Measurements from ENCODE around the gene HSPB3.

Gene HSPB3

DNA sequence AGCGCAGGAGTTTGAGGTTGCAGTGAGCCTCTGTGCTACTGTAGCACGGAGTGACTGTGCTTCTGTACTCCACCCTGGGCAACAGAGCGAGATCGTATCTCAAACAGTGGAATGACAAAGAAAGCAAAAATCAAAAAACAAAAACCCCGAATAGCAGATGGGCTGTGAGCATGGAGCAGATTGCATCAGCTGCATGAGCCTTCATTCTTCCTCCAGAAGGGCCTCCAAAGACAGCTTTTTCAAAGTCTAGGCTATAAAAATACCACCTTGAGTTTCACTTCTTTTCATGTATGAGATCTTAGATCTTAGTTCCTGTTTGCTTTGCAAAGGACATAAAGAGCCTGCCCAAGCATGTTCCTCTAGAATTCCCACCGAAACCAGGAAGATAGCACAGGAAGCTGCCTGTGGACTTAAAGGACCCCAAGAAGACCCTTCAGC lies 15.0 kb upstream of the HSPB3 start:
- Histone ChIP-seq H4K8ac (ENCODE audit: low read depth, low read length) (no peak overlapping the region), H3K27ac (replicated peaks; ENCODE audit: low read length) (no peak overlapping the region)
- no CpG with 5 or more reads among the region's 6 CpGs for WGBS, 2 donors (ENCODE audit: extremely low coverage in 2 of 2, insufficient read length in 2 of 2, insufficient replicate concordance in 1 of 2)

DNA sequence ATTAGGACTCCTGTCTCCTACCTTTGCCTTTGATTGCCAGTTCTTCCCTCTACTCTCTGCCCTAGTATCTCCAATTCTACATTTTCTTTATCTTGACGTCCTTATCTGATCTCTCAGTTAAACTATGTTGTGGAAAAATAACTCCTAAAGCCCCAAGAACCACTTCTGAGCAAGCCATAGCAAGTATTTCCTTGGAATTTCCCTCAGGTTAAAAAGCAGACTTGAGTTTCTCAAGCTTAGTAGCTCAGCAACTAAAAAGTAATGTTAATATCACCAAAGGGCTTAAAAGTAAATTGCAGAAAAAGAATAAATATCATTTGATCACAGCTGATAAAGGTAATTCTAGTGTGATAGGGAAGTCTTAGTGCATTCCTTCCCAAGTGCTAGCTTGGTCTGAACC lies 13.2 kb upstream of the HSPB3 start:
- Histone ChIP-seq H3K4me3 (ENCODE audit: low read length in 2 of 2) (no peak overlapping the region), H3K9ac (ENCODE audit: low read depth, low read length, poor library complexity) (no peak overlapping the region), H3K23ac (ENCODE audit: low read depth, low read length, poor library complexity) (no peak overlapping the region), H4K91ac (ENCODE audit: low read depth, low read length, poor library complexity) (no peak overlapping the region), H3K4ac (ENCODE audit: low read length) (no peak overlapping the region), H3K79me1 (ENCODE audit: low read depth, low read length) (no peaks in the 10 kb centered on the region), H3K36me3 (replicated peaks in 1 of 2; ENCODE audit: control insufficient read depth in 2 of 2, insufficient read depth in 2 of 2, low read length in 2 of 2) (no peaks in the 10 kb centered on the region), H3K27ac (replicated peaks; ENCODE audit: low read length) (no peak overlapping the region), H3K18ac (ENCODE audit: low read length) (no peak overlapping the region), H3K4me2 (ENCODE audit: insufficient read depth, low read length, poor library complexity, severe bottlenecking) (no peak overlapping the region), H2BK15ac (ENCODE audit: low read length) (no peak overlapping the region), H3K27me3 (ENCODE audit: control insufficient read depth in 3 of 3, insufficient read depth in 3 of 3, low read depth in 1 of 3, low read length in 3 of 3) (no peaks in the 10 kb centered on the region), H3K4me1 (ENCODE audit: control insufficient read depth in 2 of 2, insufficient read depth in 1 of 2, low read depth in 1 of 2, low read length in 2 of 2) (no peaks in the 10 kb centered on the region), H3K14ac (ENCODE audit: low read length) (no peak overlapping the region), H4K8ac (ENCODE audit: low read depth, low read length) (no peak overlapping the region), H2AFZ (ENCODE audit: low read length) (no peak overlapping the region), H2AK5ac (ENCODE audit: low read depth, low read length) (no peak overlapping the region), H2BK12ac (ENCODE audit: low read length) (no peak overlapping the region), H3K9me3 (replicated peaks in 1 of 2; ENCODE audit: control insufficient read depth in 2 of 2, insufficient read depth in 1 of 2, low read depth in 1 of 2, low read length in 2 of 2) (no peaks in the 10 kb centered on the region), H2BK120ac (ENCODE audit: low read depth, low read length) (no peak overlapping the region), H2BK5ac (ENCODE audit: low read length) (no peak overlapping the region)
- no peak for DNase-seq (ENCODE audit: low spot score)
- WGBS, 2 donors (ENCODE audit: extremely low coverage in 2 of 2, insufficient read length in 2 of 2, insufficient replicate concordance in 1 of 2): no CpG with 5 or more reads among the region's 1 CpG

More for the DNA sequence above, 15.0 kb upstream of the HSPB3 start:
- Histone ChIP-seq H2BK12ac (ENCODE audit: low read length) (no peak overlapping the region), H3K4me2 (ENCODE audit: insufficient read depth, low read length, poor library complexity, severe bottlenecking) (no peak overlapping the region), H2BK5ac (ENCODE audit: low read length) (no peak overlapping the region), H3K23ac (ENCODE audit: low read depth, low read length, poor library complexity) (no peak overlapping the region), H3K4me1 (ENCODE audit: control insufficient read depth in 2 of 2, insufficient read depth in 1 of 2, low read depth in 1 of 2, low read length in 2 of 2) (no peaks in the 10 kb centered on the region), H2AFZ (ENCODE audit: low read length) (no peak overlapping the region), H3K9me3 (replicated peaks in 1 of 2; ENCODE audit: control insufficient read depth in 2 of 2, insufficient read depth in 1 of 2, low read depth in 1 of 2, low read length in 2 of 2) (no peaks in the 10 kb centered on the region), H3K36me3 (replicated peaks in 1 of 2; ENCODE audit: control insufficient read depth in 2 of 2, insufficient read depth in 2 of 2, low read length in 2 of 2) (no peaks in the 10 kb centered on the region), H3K27me3 (ENCODE audit: control insufficient read depth in 3 of 3, insufficient read depth in 3 of 3, low read depth in 1 of 3, low read length in 3 of 3) (no peaks in the 10 kb centered on the region), H2AK5ac (ENCODE audit: low read depth, low read length) (no peak overlapping the region), H3K18ac (ENCODE audit: low read length) (no peak overlapping the region), H3K14ac (ENCODE audit: low read length) (no peak overlapping the region), H2BK15ac (ENCODE audit: low read length) (no peak overlapping the region), H3K4me3 (ENCODE audit: low read length in 2 of 2) (no peak overlapping the region), H2BK120ac (ENCODE audit: low read depth, low read length) (no peak overlapping the region), H4K91ac (ENCODE audit: low read depth, low read length, poor library complexity) (no peak overlapping the region), H3K9ac (ENCODE audit: low read depth, low read length, poor library complexity) (no peak overlapping the region), H3K4ac (ENCODE audit: low read length) (no peak overlapping the region), H3K79me1 (ENCODE audit: low read depth, low read length) (no peaks in the 10 kb centered on the region)
- DNase-seq (ENCODE audit: low spot score): no peak

DNA sequence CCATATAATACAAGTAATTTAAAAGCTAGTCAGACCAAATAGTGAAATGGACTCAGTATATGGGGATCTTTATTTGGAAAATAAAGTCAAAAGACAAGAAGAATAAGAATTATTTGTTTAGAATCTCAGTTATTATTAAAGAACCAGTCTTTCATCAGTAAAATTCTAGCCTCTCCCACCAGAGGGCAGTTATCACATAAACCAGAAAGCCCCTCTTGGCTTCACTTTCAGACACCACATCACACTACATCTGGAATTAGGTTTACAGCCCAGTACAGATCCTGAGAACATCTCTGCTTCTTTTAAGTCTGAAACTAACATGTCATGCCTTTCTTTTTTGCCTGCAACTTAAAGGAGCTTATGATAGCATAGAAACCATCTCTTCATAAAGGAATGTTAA lies 12.2 kb upstream of the HSPB3 start:
- H3K18ac ChIP-seq (ENCODE audit: low read length): no peak overlapping the region
- no peak overlapping the region for H2BK5ac ChIP-seq (ENCODE audit: low read length)
- H3K4ac ChIP-seq (ENCODE audit: low read length): no peak overlapping the region
- H3K27ac ChIP-seq (replicated peaks; ENCODE audit: low read length): no peak overlapping the region
- no peak overlapping the region for H3K4me2 ChIP-seq (ENCODE audit: insufficient read depth, low read length, poor library complexity, severe bottlenecking)
- H2BK120ac ChIP-seq (ENCODE audit: low read depth, low read length): no peak overlapping the region
- H3K9ac ChIP-seq (ENCODE audit: low read depth, low read length, poor library complexity): no peak overlapping the region
- no peaks in the 10 kb centered on the region for H3K27me3 ChIP-seq (ENCODE audit: control insufficient read depth in 3 of 3, insufficient read depth in 3 of 3, low read depth in 1 of 3, low read length in 3 of 3)
- no peak overlapping the region for H3K4me3 ChIP-seq (ENCODE audit: low read length in 2 of 2)
- no peak overlapping the region for H2AFZ ChIP-seq (ENCODE audit: low read length)
- no peaks in the 10 kb centered on the region for H3K36me3 ChIP-seq (replicated peaks in 1 of 2; ENCODE audit: control insufficient read depth in 2 of 2, insufficient read depth in 2 of 2, low read length in 2 of 2)
- DNase-seq (ENCODE audit: low spot score): no peak
- H3K9me3 ChIP-seq (replicated peaks in 1 of 2; ENCODE audit: control insufficient read depth in 2 of 2, insufficient read depth in 1 of 2, low read depth in 1 of 2, low read length in 2 of 2): no peaks in the 10 kb centered on the region
- H3K14ac ChIP-seq (ENCODE audit: low read length): no peak overlapping the region
- H2BK12ac ChIP-seq (ENCODE audit: low read length): no peak overlapping the region
- no peaks in the 10 kb centered on the region for H3K4me1 ChIP-seq (ENCODE audit: control insufficient read depth in 2 of 2, insufficient read depth in 1 of 2, low read depth in 1 of 2, low read length in 2 of 2)
- no peak overlapping the region for H2BK15ac ChIP-seq (ENCODE audit: low read length)
- no peak overlapping the region for H4K8ac ChIP-seq (ENCODE audit: low read depth, low read length)
- no peaks in the 10 kb centered on the region for H3K79me1 ChIP-seq (ENCODE audit: low read depth, low read length)
- no peak overlapping the region for H4K91ac ChIP-seq (ENCODE audit: low read depth, low read length, poor library complexity)
- no peak overlapping the region for H3K23ac ChIP-seq (ENCODE audit: low read depth, low read length, poor library complexity)
- no peak overlapping the region for H2AK5ac ChIP-seq (ENCODE audit: low read depth, low read length)

DNA sequence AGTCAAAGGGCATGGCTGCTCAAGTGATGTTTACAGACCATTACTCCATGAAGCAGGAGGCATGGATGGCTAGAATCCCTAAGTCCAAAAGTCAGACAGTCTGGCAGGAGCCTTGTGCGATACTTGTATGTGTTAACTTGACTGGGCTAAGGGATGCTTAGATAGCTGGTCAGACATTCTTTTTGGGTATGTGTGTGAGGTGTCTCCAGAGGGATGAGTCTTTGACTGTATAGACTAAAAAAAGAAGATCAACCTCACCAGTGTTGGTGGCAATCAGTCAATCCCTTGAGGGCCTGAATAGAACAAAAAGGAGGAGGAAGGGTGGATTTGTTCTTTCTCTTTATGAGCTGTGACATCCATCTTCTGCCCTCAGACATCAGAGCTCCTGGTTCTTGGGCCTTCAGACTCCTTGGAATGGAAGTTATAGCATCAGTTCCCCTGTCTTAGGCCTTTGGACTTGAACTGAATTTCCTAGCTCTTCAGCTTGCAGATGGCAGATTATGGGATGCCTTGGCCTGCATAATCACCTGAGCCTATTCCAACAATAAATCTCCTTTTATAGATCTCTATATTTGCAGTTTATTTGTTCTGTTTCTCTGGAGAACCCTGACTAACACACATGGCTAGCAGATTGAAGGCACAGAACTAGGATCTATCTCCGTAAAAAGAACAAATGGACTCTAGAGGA lies 9.7 kb upstream of the HSPB3 start:
- no peak overlapping the region for H2AK5ac ChIP-seq (ENCODE audit: low read depth, low read length)

More for the DNA sequence above, 9.7 kb upstream of the HSPB3 start:
- Histone ChIP-seq H2BK5ac (ENCODE audit: low read length) (no peak overlapping the region), H3K79me1 (ENCODE audit: low read depth, low read length) (no peaks in the 10 kb centered on the region), H3K23ac (ENCODE audit: low read depth, low read length, poor library complexity) (no peak overlapping the region), H2BK120ac (ENCODE audit: low read depth, low read length) (no peak overlapping the region), H3K4me2 (ENCODE audit: insufficient read depth, low read length, poor library complexity, severe bottlenecking) (no peak overlapping the region), H2BK12ac (ENCODE audit: low read length) (no peak overlapping the region), H2AFZ (ENCODE audit: low read length) (no peak overlapping the region), H3K36me3 (replicated peaks in 1 of 2; ENCODE audit: control insufficient read depth in 2 of 2, insufficient read depth in 2 of 2, low read length in 2 of 2) (no peaks in the 10 kb centered on the region), H3K14ac (ENCODE audit: low read length) (no peak overlapping the region), H4K8ac (ENCODE audit: low read depth, low read length) (no peak overlapping the region), H3K4ac (ENCODE audit: low read length) (no peak overlapping the region), H3K27me3 (ENCODE audit: control insufficient read depth in 3 of 3, insufficient read depth in 3 of 3, low read depth in 1 of 3, low read length in 3 of 3) (no peaks in the 10 kb centered on the region), H2BK15ac (ENCODE audit: low read length) (no peak overlapping the region), H3K4me1 (ENCODE audit: control insufficient read depth in 2 of 2, insufficient read depth in 1 of 2, low read depth in 1 of 2, low read length in 2 of 2) (no peaks in the 10 kb centered on the region), H3K18ac (ENCODE audit: low read length) (no peak overlapping the region), H4K91ac (ENCODE audit: low read depth, low read length, poor library complexity) (no peak overlapping the region), H3K27ac (replicated peaks; ENCODE audit: low read length) (no peak overlapping the region), H3K4me3 (ENCODE audit: low read length in 2 of 2) (no peak overlapping the region), H3K9me3 (replicated peaks in 1 of 2; ENCODE audit: control insufficient read depth in 2 of 2, insufficient read depth in 1 of 2, low read depth in 1 of 2, low read length in 2 of 2) (no peaks in the 10 kb centered on the region), H3K9ac (ENCODE audit: low read depth, low read length, poor library complexity) (no peak overlapping the region)
- DNase-seq (ENCODE audit: low spot score): no peak
- no CpG with 5 or more reads among the region's 2 CpGs for WGBS, 2 donors (ENCODE audit: extremely low coverage in 2 of 2, insufficient read length in 2 of 2, insufficient replicate concordance in 1 of 2)
